K562 (cell line): Measurements from ENCODE around the gene SLC25A45. TPM values are rescaled to one million over a fixed set of nuclear protein-coding genes. Genes with fewer than 3 reads are reported as not detected.

ENCODE experiments used
- CC2D1A ChIP-seq: fragments of 450-650 bp; IDR thresholded peaks from 2 replicates; pipeline ENCODE4 v1.6.1; 2017; ENCODE audit warnings: mild to moderate bottlenecking
- CCNT2 ChIP-seq: IDR thresholded peaks from 2 replicates; pipeline ENCODE4 v1.6.1; 2011; ENCODE audit warnings: borderline replicate concordance, low read depth, mild to moderate bottlenecking, moderate library complexity, mixed read lengths, low read length; ENCODE audit not compliant: insufficient read length; ENCODE audit errors: extremely low read depth
- CHD2 ChIP-seq: IDR thresholded peaks from 2 replicates; pipeline ENCODE4 v1.6.1; 2011; ENCODE audit warnings: low read depth, low read length
- CREB3 ChIP-seq: fragments of 450-650 bp; conservative IDR thresholded peaks from 2 replicates; pipeline ENCODE4 v1.6.1; 2016; ENCODE audit warnings: missing genetic modification characterization, low read depth, mild to moderate bottlenecking, missing compliant biosample characterization, moderate library complexity
- EGR1 ChIP-seq: fragments of 450-650 bp; conservative IDR thresholded peaks from 2 replicates; pipeline ENCODE4 v1.6.1; 2017; ENCODE audit warnings: mild to moderate bottlenecking
- ERF ChIP-seq: fragments of 450-650 bp; formaldehyde crosslinking; IDR thresholded peaks from 2 replicates; pipeline ENCODE4 v1.4.0; 2020; ENCODE audit warnings: mild to moderate bottlenecking, mixed read lengths
- FOXM1 ChIP-seq, 2 experiments: fragments of 450-650 bp in 1 of 2; sonication (generic) in 1 of 2; formaldehyde crosslinking in 1 of 2; IDR thresholded peaks; 2 replicates each; pipeline versions ENCODE4 v1.6.1 to v1.9.0; 2017 to 2022; ENCODE audit warnings: low read depth in 2 of 2, mild to moderate bottlenecking in 2 of 2, missing genetic modification reagents in 1 of 2, moderate library complexity in 1 of 2
- HDAC3 ChIP-seq: fragments of 450-650 bp; IDR thresholded peaks from 2 replicates; pipeline ENCODE4 v1.6.1; 2018; ENCODE audit warnings: borderline replicate concordance, mild to moderate bottlenecking, moderate library complexity; ENCODE audit not compliant: partially characterized antibody
- HEY1 ChIP-seq: fragments of 250-450 bp; sonication (Bioruptor Pico); IDR thresholded peaks from 2 replicates; pipeline ENCODE4 v1.5.0; 2020; ENCODE audit warnings: mild to moderate bottlenecking, moderate library complexity, borderline replicate concordance
- HLTF ChIP-seq: fragments of 450-650 bp; IDR thresholded peaks from 2 replicates; pipeline ENCODE4 v1.6.1; 2016
- KHSRP ChIP-seq: fragments of 450-650 bp; IDR thresholded peaks from 2 replicates; pipeline ENCODE4 v1.6.1; 2017
- MAZ ChIP-seq, 2 experiments: fragments of 450-650 bp in 1 of 2; sonication (generic) in 1 of 2; formaldehyde crosslinking; IDR thresholded peaks in 1 of 2; conservative IDR thresholded peaks in 1 of 2; 2 replicates each; pipeline versions ENCODE4 v1.4.0 to v1.5.0; 2020; ENCODE audit warnings: mild to moderate bottlenecking in 1 of 2, missing genetic modification reagents in 1 of 2
- MED1 ChIP-seq: sonication (generic); formaldehyde crosslinking; IDR thresholded peaks from 2 replicates; pipeline ENCODE4 v1.8.1; 2023; ENCODE audit warnings: missing genetic modification reagents, borderline replicate concordance
- NR1H2 ChIP-seq: sonication (generic); formaldehyde crosslinking; IDR thresholded peaks from 2 replicates; pipeline ENCODE4 v1.4.0; 2020; ENCODE audit warnings: mild to moderate bottlenecking, missing genetic modification reagents
- PHTF2 ChIP-seq: fragments of 250-450 bp; sonication (Bioruptor Pico); IDR thresholded peaks from 2 replicates; pipeline ENCODE4 v1.5.0; 2021; ENCODE audit warnings: mild to moderate bottlenecking
- RAD21 ChIP-seq, 2 experiments: fragments of 250-450 bp in 1 of 2; fragments of 450-650 bp in 1 of 2; sonication (Bioruptor Pico) in 1 of 2; formaldehyde crosslinking in 1 of 2; IDR thresholded peaks in 1 of 2; conservative IDR thresholded peaks in 1 of 2; 2 replicates each; pipeline versions ENCODE4 v1.4.0 to v1.8.0; 2020 to 2022; ENCODE audit warnings: mild to moderate bottlenecking in 2 of 2, moderate library complexity in 1 of 2
- RBM34 ChIP-seq: fragments of 200-400 bp; formaldehyde crosslinking; IDR thresholded peaks from 2 replicates; pipeline ENCODE4 v1.6.1; 2018; ENCODE audit warnings: low read length, borderline replicate concordance; ENCODE audit not compliant: insufficient read depth
- SIRT6 ChIP-seq: IDR thresholded peaks from one replicate; pipeline ENCODE4 v1.6.1; 2012; ENCODE audit warnings: low read depth, mild to moderate bottlenecking, control low read depth, inconsistent platforms, low read length, moderate library complexity
- SRF ChIP-seq, 2 experiments: fragments of 250-450, 450-650 bp in 1 of 2; sonication (Bioruptor Pico) in 1 of 2; sonication (generic) in 1 of 2; formaldehyde crosslinking; IDR thresholded peaks; 2 replicates each; pipeline versions ENCODE4 v1.5.0 to v1.5.1; 2020 to 2022; ENCODE audit warnings: mild to moderate bottlenecking in 1 of 2, missing genetic modification reagents in 1 of 2
- ZEB2 ChIP-seq: fragments of 450-650 bp; IDR thresholded peaks from 2 replicates; pipeline ENCODE4 v1.6.1; 2016
- ZNF175 ChIP-seq: fragments of 200-800 bp; sonication (Bioruptor generic); IDR thresholded peaks from 2 replicates; pipeline ENCODE4 v1.6.1; 2016; ENCODE audit warnings: low read depth, mild to moderate bottlenecking, missing genetic modification characterization, missing compliant biosample characterization
- ZNF347 ChIP-seq: fragments of 450-650 bp; formaldehyde crosslinking; IDR thresholded peaks from 2 replicates; pipeline ENCODE4 v1.4.0; 2020; ENCODE audit warnings: low read depth, mild to moderate bottlenecking, moderate library complexity
- ZNF395 ChIP-seq: fragments of 200-800 bp; sonication (Bioruptor generic); IDR thresholded peaks from 2 replicates; pipeline ENCODE4 v1.6.1; 2017; ENCODE audit warnings: missing genetic modification characterization, missing compliant biosample characterization
- ZZZ3 ChIP-seq: fragments of 450-650 bp; IDR thresholded peaks from 2 replicates; pipeline ENCODE4 v1.6.1; 2016; ENCODE audit warnings: antibody characterized with exemption, mild to moderate bottlenecking, moderate library complexity
- polyA plus RNA-seq, 8 experiments: library from polyadenylated mRNA; depleted of rRNA in 4 of 8; stranded (reverse) in 5 of 8; unstranded in 3 of 8; fragments of >200 nt; fragmentation: Nextera tagmentation in 2 of 8; fragmentation: Illumina TruSeq in 1 of 8; extraction: Ambion mirVana in 2 of 8; extraction: Trizol in 1 of 8; gene quantifications; 2 replicates each; pipeline versions ENCODE4 v1.2.1 to v1.2.3, GENCODE V29; 2011 to 2014; ENCODE audit warnings: inconsistent platforms in 1 of 8, missing spikeins in 1 of 8
- total RNA-seq, 7 experiments: library from RNA; depleted of rRNA in 6 of 7; stranded (reverse); fragments of >200 nt in 6 of 7; fragmentation: Illumina TruSeq in 2 of 7; extraction: Trizol in 2 of 7; gene quantifications; 2 replicates each; pipeline versions ENCODE4 v1.2.1 to v1.2.3, GENCODE V29; 2011 to 2021; ENCODE audit warnings: low replicate concordance in 1 of 7

SLC25A45 gene
- total and polyA plus RNA-seq, 9 of the 15 experiments (the other 6 are each of a cell fraction or from before 2014, with no cell fraction given), result 0.15 to 2.3 (median 0.68) TPM

GRCh38 chr11:65422633-65423515 is 40.4 kb upstream of the SLC25A45 start, which contains the start of gene NEAT1 (continued):
- TF ChIP-seq SRF (CRISPR knock-in tag; IDR thresholded peaks at IDR 0.05) (peak; percentile 55 to 99; a peak in 3 of 4 replicates), RAD21 (CRISPR knock-in tag; conservative IDR thresholded peaks at IDR 0.05 in 1 of 2, IDR thresholded peaks at IDR 0.05 in 1 of 2) (peak in 1 of 2 experiments; percentile 90), ZZZ3 (no peak), ZEB2 (no peak; the same call in 1 of the 2 replicates), HDAC3 (no peak), KHSRP (no peak), CHD2 (peak; percentile 89), FOXM1 (IDR thresholded peaks at IDR 0.05; ENCODE audit: low read depth) (peak; percentile 30; the same call in 1 of the 2 replicates), FOXM1 (CRISPR knock-in tag; IDR thresholded peaks at IDR 0.05; ENCODE audit: low read depth) (peak; percentile 95; the same call in 1 of the 2 replicates), MED1 (CRISPR knock-in tag) (no peak), ZNF395 (no peak), CCNT2 (peak; percentile 93), HLTF (peak; percentile 93), PHTF2 (CRISPR knock-in tag) (peak; percentile 100), CREB3 (tag) (no peak), MAZ (CRISPR knock-in tag; conservative IDR thresholded peaks at IDR 0.05 in 1 of 2, IDR thresholded peaks at IDR 0.05 in 1 of 2) (peak; percentile 22 to 100; a peak in 3 of 4 replicates), ZNF175 (CRISPR knock-in tag) (no peak; the same call in 1 of the 2 replicates), RBM34 (no peak), EGR1 (peak; percentile 87), CC2D1A (peak; percentile 72), ZNF347 (CRISPR knock-in tag) (peak; percentile 95), NR1H2 (CRISPR knock-in tag) (peak; percentile 40; the same call in 1 of the 2 replicates), HEY1 (CRISPR knock-in tag) (peak; percentile 100), ERF (peak; percentile 100), SIRT6 (peak; percentile 32)
